Activated T-helper 1 cell treated with Interleukin-2 at 50 U/mL for 16 hours (primary cell): Measurements from ENCODE around the gene FGFR2.
"Not testable (repeated sequence)": the region's sequence is repeated elsewhere in the genome, so short reads cannot be mapped to it uniquely, and the experiment has no call there.

Experiments used
- DNase-seq: peaks from one replicate; pipeline ENCODE4 v3.0.0-alpha.2; 2020; ENCODE audit warnings: low read depth

FGFR2 gene

DNA sequence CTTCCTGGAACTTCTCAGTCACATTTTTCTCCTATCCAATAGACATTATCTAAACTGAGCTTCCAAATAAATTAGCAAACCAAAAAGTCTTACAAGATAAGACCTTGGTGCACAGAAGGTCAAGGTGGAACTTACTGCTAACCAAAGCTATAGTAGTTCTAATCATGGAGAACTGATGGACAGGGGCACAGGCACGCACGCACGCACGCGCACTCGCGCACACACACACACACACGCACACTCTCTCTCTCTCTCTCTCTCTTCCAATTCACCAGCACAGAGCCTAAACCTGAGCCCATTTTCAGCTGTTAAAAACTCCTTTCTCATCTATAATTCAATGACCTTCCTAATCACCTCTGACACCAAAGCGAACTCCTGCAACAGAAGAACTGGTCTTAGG lies 7.5 kb downstream of the FGFR2 start:
- no peak for DNase-seq

DNA sequence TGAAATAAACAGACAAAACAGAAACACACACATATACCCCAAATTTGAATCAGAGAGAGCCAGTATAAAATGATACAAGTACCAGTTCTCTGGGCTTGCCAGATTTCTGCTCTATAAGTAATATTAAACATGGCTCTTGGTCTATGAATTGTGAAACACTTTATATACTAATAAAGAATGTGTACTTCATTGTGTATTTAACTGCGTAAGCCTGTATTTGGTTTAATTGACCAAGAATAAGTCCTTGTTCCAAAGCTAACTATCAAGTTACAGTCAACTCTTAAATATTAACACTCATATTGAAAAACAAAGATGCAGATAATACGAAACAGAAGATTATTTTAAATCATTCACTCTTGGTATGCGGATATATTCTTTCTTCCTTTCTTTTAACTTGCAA lies 8.7 kb downstream of the FGFR2 start:
- no peak for DNase-seq

DNA sequence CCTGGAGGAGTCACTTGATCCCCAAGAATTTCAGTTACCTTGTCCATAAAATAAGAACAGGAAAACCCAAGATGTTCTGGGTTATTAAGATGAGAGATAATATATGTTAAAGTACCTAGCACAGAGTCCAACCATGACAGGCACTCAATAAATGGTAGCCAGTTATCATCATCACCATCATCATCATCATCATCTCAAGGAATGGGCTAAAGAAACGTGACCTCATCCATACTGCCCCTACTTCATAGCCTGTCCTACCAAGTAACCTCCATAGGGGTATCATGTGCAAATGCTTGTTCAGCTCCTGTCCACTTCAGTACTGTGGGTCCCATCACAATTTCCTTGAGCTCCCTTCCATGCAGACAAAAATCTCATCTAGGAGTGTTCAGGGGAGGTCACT lies 14.4 kb downstream of the FGFR2 start:
- no peak for DNase-seq

DNA sequence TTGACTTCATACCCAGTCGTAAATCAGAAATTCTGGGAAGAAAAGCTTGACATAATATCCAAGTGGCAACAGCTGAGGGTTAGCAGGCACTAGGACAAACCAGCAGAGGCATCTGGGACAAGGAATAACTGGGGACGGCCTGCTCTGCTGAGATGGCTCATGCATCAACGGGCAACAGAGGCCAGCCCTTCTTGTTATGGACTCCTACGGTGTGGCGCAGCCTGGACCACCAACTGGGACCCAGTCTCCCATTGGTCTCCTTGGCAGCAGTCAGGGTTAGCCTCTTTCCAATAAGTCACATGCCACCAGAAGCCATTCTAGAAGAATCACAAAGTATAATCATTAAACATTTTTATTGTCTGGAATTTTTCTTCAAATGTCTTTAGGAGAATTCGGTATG lies 15.0 kb downstream of the FGFR2 start:
- DNase-seq: no peak

DNA sequence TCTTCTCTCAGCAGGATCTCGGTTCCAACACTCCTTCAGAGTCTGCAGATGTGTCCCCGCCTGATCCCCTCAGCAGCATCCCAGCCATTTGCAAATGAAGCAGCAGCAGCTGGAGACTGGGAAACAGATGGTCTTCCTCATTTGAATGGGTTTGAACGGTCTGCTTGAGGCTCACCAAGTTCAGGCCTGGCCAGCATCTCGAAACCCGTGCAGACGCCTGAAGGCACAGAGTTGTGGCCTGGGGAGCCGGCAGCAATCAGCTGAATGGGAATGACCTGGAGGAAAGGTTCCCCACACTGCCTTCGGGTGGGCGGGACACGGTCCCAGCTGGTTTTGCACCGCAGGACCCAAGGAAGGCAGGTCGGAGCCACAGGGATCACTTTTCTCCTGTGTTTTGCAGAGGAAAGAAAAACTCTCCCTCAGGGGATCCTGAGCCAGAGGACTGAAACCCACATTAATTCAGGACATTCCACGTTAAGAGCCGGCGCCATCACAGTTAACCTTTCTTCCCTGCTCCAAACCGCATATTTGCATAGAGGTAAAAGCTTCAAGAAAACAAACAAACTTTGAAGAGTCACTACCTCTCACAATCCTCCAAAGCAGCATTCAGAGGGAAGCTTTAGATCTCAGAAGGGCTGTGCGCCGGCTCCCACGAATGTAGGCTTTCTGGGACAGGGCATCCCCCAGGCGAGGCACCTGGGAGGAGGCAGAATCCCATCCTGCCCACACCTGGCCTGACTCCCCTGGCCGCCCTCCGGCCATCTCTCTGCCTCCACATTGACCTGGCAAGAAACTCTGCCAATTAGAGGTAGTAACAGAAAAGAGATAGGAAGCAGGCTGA lies 17.7 kb downstream of the FGFR2 start:
- no peak for DNase-seq

DNA sequence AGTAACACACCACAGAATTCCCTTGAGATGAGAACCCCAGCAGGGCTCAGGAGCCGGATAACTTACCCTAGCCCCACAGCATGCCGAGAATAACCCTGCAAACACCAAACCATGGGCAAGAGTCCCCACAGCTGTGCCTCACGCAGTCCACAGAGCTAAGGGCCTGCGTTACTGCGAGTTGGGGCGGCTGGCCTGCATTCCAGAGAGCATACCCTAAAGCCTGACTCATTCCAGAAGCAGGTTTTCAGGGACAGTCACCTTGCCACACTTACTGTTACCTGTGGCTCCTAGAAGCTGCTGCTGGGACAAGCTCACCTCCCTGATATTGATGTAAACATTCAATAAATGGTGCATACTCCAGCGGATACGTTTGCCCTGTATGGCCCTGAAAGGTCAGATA lies 18.6 kb downstream of the FGFR2 start:
- DNase-seq: no peak

DNA sequence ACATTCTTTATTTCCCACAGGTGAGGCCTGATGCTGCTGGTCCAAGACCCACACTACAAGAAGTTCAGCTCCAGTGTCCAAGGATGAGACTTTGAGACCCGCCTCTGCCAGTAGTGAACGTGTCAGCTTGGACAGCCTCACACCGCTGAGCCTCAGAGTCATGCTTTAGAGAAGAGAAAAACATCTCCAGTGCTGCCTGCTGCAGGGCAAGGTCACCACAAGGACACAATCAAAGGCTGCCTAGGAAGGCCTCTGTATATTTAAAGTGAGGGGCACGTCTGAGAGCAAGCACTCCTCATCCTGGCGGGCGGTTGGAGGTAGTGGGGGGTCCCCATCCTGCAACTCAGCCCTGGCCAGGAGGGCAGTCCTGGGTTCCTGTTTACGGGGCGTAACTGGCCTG lies 19.3 kb downstream of the FGFR2 start:
- no peak for DNase-seq

DNA sequence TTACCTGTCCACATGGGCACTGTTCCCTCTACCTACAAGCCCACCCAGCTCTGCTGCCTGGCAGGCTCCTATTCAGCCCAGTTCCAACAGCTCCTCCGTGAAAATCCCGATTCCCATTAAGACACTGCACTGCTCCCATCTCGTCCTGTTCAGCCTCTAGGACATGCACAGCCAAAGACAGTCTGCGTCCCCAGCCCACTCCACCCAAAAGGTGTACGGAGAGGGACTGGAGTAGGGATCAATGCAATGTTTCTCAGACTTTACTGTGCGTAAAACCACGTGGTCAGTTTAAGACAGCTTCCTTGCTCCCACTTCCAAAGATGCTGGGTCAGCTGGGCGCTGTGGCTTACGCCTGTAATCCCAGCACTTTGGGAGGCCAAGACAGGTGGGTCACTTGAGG lies 19.9 kb downstream of the FGFR2 start:
- no peak for DNase-seq

DNA sequence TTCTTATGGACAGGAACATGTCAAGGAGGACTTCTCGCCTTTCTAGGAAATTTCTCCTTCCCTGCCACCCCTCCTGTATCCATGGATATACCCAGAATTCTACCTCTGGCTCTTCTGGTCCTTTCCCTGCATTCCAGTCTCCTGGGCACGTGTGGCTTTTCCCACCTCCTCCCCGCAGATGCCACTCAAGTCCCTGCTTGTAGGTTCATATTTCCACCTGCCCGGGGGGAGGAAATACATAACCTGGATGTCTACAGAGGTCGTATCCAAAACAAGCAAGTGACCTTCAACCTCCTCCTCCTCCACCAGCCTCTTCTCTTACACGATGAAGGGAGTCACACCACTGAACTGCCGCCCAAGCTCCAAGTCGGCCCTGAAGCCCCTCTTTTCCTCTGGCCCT lies 20.7 kb downstream of the FGFR2 start:
- no peak for DNase-seq

DNA sequence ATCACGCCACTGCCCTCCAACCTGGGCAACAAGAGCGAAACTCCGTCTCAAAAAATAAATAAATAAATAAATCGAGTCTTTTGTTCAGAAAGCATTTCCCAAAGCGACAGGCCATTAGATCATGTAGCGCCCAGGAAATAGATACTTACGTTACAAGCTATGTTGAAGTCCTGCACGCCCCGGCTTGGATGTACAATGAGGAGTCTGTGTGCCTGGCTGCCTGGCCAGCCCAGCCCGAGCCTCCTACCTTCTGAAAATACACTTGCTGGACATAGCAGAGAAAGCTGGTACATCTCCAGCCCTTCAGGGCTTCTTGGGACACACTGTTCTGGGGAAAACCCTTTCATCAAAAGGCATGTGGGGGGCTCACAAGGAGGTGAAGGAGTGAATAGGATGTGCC lies 22.1 kb downstream of the FGFR2 start:
- DNase-seq: no peak

DNA sequence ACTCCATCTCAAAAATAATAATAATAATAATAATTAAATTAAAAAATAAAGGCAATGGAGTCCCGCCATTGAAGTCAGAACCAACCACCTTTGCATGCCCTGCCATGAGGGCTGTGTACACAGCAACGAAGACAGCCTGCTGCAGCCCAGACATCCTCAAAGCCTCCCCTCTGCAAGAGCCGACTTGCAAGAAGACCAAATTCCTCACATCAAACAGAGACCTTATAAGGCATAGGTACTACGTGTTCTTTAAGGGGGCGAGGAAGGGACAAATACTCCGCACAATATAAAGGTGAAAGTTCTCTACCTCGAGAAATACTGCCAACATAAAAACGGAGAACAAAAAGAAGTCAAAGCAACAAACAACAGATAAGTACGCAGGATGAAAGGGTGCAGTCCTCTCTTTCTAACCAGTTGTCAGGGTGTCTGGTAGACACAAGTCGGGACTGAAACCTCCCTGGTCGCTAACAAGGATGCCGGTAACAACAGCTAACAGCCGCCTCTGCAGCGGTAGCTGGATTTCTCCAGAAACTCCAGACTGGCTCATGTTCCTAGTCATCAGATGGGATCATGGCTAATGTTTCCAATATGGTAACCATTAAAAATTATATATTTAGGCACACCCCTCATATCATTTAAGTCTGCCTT lies 23.6 kb downstream of the FGFR2 start:
- no peak for DNase-seq

DNA sequence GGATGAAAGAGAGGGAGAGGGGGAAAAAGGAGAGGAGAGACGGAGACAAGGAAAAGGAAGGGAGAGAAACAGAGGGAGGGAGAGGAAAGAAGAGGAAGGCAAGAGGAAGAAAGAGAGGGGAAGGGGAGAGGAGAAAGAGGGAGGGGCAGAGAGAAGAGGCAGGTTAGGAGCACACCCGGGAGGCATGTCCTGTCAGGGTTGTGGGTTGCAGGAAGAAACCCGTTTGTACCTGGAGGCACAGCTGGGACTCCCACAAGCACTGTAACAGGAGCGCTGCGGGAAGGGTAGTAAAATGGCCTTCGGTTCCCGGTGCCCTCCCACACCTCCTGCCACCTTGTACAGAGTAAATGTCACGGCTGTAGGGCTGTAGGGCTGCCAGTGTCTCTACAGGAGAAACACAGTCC lies 24.7 kb downstream of the FGFR2 start:
- DNase-seq: no peak

DNA sequence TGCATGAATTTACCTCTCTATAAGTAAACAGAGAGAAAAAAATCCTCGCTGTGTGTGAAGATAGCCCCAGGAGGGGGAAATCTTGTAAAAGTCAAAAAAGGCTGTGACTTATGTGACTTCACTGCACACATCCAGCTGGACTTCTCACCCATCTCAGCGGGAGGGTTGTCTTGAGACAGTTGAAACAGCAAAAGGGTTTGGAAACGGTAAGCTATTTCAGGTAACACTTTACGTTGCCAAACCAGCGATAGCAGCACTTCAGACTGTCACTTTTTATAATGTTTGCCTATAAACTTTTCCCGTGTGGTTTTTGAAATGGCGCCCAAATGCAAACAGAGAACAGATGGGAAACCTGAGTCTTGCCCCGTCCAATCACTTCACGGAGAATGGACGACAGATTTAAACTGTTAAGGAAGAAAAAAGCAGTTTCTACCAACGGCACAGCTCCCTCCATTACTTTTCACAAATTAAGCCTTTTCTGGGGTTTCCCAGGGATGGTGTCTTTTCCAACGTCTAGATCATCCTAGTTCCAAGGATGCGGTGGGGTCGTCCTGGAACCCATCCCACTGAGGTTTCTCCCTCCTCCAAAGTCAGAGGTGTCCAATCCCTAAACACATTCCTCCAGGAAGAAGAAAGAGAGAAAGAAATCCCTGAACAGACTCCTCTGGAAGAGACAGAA lies 25.2 kb downstream of the FGFR2 start:
- no peak for DNase-seq

DNA sequence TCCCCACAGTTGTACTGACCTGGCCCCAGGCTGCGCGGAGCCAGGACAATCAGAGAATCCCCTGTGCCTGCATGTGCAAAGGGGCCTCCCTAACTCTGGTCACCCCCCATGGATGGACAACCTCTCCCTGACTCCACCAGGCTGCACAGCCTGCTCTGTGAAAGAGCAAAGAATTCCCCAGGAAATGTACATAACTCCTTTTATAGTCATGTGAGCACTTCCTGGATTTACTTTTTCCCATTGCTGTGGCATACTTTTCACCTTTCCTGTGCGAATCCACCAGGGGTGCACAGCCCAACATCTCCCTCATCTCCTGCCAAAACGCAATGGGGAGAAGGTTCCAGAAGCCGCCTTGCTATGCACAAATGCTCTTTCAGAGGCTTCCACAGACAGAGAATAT lies 27.9 kb downstream of the FGFR2 start:
- DNase-seq: no peak

DNA sequence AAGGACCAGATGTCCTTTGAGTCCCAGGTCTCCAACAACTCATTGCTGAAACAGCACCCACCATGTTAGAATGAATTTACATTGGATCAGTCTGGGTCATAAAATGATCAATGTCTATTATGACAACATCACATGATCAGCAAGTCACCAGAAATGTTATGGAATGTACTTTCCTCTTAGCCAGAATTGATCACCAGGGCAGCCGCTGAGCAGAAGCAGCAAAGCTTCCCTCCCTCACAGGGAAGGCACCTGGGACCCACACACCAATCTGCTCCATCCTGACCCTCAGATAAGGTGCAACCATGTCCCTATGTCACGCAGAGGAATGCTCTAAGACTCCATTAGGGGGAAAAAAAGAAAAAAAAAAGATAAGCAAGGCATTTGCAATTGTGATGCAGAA lies 30.0 kb downstream of the FGFR2 start:
- no peak for DNase-seq

DNA sequence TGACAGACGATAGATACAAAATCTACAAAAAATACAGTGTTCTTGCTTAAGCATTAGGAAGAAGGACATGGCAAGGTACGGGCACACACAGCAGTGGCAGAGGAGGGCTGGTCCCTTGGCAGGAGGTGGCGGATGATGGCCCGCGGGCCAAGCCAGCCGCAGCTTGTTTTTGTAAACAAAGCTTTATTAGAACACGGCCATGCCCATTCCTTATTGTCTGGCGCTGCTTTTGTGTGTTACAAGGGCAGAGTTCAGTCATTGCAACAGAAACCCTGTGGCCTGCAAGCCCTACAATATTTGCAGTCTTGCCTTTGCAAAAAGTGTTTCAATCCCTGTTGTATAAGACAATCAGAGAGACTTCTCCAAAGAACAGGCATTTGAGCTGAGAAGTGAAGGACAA lies 30.7 kb downstream of the FGFR2 start:
- DNase-seq: no peak

DNA sequence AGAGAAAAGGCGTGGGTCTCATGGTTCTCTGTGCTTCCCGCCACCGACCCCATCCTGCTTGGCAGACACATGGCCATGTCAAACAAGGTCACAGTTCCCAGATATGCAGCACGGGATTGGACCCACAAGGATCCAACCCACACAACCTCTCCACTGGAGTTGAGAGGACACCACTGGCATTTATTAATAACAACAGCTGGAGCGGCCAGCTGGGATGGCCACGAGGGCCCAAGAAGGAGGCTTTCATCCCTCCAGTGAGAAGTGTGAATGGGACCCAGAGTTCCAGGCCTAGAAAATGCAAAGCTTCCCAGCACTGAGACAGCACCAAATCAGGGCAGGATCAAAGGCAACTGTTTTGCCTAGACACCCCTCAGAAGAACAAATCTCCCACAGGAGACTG lies 31.5 kb downstream of the FGFR2 start:
- DNase-seq: no peak

DNA sequence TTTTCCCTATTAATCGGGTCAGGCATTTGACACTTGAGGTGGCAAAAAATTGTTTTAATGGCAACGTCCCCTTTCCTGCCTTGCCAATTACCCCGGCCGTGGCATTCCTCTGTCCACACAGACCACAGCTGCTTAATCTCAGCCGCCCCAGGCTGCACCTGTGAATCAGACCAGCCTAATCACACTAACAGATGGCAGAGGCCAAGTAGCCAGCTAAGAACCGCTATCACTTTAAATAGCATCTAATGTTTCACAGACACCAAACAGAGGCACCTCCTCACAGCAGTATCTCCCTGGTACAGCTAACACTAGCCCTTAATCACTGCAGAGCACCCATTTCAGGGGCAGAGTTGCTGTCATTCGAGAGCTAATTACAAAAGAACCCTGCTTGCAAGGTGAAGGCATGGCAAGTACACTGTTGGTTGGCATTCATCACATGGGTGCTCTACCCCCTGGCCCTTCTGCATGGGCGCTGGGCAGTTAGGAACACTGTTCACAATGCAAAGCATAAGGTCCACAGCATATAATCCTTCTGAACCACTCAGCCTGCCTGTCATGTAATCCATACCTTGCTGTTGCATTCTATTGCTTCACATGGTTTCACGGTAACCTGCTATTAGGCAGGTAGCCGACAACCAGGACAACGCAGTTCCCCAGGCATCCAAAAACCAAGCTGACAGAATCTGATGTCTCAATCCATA lies 38.8 kb downstream of the FGFR2 start:
- no peak for DNase-seq

DNA sequence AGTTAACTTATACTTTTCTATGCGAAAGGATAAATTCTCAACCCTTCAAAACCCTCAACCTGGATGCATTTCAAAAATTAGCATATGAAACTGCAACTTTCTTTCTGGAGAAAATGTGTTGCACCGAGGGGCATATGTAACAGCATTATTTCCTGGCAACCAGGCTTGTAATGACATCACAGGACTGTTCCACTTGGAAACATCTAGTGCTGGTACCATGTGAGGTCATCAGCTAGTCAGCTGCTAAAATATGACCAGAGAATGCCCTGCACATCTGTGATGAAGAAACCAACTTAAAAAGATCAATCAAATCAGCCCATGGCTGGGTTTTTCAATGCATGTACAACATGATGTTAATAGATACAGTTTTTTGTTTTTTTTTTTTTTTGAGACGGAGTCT lies 40.0 kb downstream of the FGFR2 start:
- no peak for DNase-seq

DNA sequence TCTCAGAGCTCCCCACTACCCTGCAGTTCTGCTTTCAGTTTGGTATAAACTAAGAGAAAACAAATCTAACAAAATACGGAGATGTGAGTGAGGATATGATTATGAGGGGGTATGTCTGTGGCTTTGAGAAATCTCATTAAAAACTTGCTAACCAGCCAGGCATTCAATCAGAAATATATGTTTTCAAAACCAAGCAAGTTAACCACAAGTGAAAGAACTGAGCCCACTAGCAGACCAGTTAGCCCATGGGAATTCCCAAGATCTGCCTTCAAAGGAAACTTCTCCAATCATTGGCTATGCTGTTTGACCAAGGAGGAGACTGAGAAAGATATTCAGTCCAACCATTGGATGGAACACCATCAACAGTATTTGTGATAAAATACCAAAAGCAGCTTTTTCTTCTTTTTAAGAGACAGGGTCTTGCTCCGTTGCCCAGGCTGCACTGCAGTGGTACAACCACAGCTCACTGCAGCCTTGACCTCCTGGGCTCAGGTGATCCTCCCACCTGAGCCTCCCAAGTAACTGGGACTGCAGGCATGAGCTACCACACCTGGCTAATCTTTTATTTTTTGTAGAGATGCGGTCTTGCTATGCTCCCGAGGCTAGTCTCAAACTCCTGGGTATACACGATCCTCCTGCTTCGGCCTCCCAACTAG lies 41.2 kb downstream of the FGFR2 start:
- no peak for DNase-seq

DNA sequence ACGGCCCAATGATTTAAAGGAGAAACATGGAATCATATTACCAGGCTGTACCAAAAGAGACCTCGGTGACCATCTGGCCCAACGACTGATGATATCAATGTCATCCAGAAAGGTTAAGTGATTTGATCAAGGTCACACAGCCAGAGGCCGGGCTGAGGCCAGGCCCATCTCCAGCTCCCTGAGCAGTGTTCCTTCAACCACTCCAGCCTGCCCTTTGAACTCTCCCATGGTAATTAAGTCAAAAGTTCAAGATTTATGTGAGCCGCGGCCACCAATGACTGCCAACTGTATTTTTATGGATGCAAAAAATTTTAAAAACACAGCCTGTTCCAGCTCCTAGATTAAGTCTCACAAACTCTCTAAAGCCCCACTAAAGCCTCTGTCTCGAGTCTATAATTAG lies 41.8 kb downstream of the FGFR2 start:
- DNase-seq: no peak

DNA sequence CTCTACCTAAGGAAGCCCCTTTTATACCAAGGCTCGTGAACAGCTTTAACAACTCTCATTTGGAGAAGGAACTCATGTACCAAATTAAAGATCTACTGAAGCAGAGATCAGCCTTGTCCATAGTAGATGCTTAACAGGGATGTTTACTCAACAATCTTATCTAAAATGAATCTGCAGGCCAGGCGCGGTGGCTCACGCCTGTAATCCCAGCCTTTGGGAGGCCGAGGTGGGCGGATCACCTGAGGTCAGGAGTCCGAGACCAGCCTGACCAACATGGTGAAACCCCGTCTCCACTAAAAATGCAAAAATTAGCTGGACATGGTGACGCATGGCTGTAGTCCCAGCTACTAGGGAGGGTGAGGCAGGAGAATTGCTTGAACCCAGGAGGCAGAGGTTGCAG lies 43.3 kb downstream of the FGFR2 start:
- DNase-seq: not testable (repeated sequence)
